Upper lobe of left lung (tissue), 4 donors: ENCODE results near the gene PRKG1.

Experiments used
- EP300 ChIP-seq, 4 donors: sonication (generic); formaldehyde crosslinking; IDR thresholded peaks; one replicate each; pipeline ENCODE4 v1.5.1; 2017; ENCODE audit warnings: antibody characterized with exemption in 4 of 4, control low read depth in 2 of 4
- POLR2A ChIP-seq, 4 donors: fragments of 450-650 bp; IDR thresholded peaks; one replicate each; pipeline ENCODE4 v1.5.1; 2016 to 2017; ENCODE audit warnings: antibody characterized with exemption in 4 of 4, mild to moderate bottlenecking in 2 of 4
- POLR2AphosphoS5 ChIP-seq, 2 donors: sonication (generic); formaldehyde crosslinking; IDR thresholded peaks; one replicate each; pipeline ENCODE4 v1.5.1; 2017; ENCODE audit warnings: antibody characterized with exemption in 2 of 2
- TF ChIP-seq, protein P1 (sequence below), 6 experiments: fragments of 450-650 bp in 4 of 6; fragments of 200-600 bp in 2 of 6; sonication (generic) in 2 of 6; IDR thresholded peaks; one replicate each; pipeline ENCODE4 v1.5.1; 2016 to 2019; ENCODE audit warnings: antibody characterized with exemption in 6 of 6

DNA sequence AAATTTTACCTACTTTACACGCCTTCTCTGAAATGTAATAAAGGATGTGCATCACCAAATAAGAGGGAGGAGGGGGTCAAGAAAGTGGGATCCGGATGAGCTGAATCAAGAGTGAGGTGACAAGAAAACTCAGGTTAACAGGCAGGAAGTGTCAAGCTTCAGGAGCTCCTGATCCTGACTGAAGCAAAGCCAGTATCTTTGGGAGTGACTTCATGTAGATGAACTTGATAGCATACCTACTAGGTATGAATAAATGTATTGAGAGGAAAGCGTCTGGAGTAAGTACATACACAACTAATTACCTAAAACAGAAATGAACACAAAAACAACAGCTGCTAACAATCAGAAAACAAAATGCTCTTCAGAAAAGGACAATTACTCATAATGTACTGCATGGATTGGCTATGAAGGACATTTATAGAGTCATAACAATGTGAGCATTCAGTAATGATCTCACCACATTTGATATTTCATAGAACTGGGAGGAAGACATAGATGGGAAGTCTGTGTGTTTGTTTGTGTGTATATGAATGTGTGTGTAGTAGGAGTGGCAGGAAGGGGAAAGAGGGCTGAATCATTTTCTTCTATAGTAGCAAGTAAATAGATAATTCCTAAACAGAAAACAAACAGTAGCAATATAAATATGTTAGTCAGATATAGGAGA, 29.4 kb downstream of the PRKG1 start:
- TF ChIP-seq, protein P1, sequence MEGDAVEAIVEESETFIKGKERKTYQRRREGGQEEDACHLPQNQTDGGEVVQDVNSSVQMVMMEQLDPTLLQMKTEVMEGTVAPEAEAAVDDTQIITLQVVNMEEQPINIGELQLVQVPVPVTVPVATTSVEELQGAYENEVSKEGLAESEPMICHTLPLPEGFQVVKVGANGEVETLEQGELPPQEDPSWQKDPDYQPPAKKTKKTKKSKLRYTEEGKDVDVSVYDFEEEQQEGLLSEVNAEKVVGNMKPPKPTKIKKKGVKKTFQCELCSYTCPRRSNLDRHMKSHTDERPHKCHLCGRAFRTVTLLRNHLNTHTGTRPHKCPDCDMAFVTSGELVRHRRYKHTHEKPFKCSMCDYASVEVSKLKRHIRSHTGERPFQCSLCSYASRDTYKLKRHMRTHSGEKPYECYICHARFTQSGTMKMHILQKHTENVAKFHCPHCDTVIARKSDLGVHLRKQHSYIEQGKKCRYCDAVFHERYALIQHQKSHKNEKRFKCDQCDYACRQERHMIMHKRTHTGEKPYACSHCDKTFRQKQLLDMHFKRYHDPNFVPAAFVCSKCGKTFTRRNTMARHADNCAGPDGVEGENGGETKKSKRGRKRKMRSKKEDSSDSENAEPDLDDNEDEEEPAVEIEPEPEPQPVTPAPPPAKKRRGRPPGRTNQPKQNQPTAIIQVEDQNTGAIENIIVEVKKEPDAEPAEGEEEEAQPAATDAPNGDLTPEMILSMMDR (IDR thresholded peaks at IDR 0.05), result no peak
- TF ChIP-seq POLR2A (IDR thresholded peaks at IDR 0.05), result no peak
- TF ChIP-seq EP300 (IDR thresholded peaks at IDR 0.05), result no peak
- TF ChIP-seq POLR2AphosphoS5 (IDR thresholded peaks at IDR 0.05), result no peak
